Bone marrow (tissue), 2 donors: ENCODE measurements around the gene PLEKHA5.
"Not testable (repeated sequence)": the region's sequence is repeated elsewhere in the genome, so short reads cannot be mapped to it uniquely, and the experiment has no call there.

Source experiments
- DNase-seq, 2 donors: peaks; one replicate each; lab custom pipeline; 2025; lab: John Stamatoyannopoulos, UW

PLEKHA5 gene

DNA sequence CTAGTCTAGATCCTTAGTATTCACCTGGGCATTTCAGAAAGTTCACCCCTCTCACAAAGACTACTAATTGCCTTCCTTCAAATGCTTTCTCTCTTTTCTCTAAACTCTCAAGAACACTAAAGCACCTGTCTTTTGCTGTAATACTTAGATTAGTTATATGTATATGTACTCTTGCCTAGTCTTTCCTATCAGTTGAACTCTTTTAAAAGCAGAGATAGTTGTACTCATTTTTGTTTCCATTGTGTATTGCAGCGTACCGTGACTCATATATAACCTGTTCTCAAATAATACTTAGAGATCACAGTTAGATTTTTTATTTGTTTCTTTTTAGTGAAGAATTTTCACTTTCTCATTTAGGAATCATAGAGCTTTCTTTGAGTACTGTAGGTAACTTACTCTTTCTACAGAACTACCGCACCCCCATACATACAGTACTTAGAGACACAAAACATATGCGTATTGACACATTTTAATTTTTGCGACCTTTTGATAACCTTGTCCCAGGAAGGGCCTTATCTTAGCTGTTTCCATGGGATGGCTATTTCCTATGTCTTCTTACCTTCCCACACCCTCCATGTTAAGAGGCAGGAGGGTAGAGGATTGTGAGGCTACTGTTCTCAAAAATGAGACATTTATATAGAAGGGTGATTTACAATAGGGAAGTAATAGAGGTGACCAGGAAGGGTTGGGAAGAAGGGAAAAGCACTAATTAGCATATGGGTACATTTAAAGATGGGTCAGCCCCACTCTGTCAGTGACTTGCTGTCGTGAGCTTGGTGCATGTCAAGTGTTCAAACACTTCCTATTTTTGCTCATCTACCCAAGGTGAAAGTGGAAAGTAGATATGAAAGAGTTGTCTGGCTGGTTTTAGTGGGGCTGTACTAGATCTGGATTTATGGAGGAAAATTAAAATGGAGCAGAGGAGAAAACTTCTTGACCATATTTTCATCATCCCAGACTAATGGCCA lies 74.3 kb downstream of the PLEKHA5 start:
- no peak for DNase-seq

DNA sequence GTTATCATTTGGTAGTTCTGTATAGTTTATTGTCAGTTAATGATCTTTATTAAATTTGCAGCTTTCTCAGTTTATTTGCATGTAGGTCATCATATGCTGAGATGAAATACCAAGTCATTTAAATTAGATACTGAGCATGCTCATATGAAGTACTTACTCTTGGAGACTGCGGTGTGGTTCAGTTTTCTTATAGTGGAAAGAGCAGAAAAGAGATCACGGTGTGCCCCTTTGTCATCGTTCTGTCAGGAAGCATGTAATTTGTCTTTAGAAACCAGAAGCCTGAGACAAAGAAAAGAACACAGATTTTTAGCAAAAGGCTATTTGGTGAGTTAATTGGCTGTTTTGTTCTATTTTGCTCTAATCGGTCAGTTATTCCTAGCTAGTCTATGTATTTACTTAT lies 75.6 kb downstream of the PLEKHA5 start:
- no peak for DNase-seq

GRCh38 chr12:19206493-19207077 lies 77.1 kb downstream of the PLEKHA5 start:
- DNase-seq, result no peak

GRCh38 chr12:19208456-19208855 lies 78.9 kb downstream of the PLEKHA5 start:
- no peak for DNase-seq

GRCh38 chr12:19209661-19210060 lies 80.1 kb downstream of the PLEKHA5 start:
- DNase-seq, result no peak

GRCh38 chr12:19211802-19212201 lies 82.3 kb downstream of the PLEKHA5 start:
- no peak for DNase-seq

- no peak for DNase-seq
Measured at GRCh38 chr12:19212245-19212644, 82.7 kb downstream of the PLEKHA5 start.

DNA sequence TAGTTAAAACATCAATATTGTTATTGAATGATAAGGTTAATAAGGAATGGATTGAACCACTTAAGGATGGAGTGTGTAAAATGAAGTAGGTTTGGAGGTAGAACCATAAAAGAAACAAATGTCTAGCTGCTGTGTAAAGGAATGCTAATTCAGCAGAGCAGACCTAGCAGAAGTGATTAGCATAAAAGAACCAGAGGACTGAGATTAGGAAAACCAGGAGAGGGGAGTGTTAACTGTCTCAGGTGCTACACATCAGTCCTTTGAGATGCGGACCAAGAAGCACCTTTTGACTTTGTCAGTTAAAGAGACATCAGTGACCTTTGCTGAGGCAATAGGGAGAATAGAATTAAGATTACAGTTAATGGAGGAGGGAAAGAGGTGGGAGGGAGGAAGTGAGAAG lies 84.5 kb downstream of the PLEKHA5 start:
- DNase-seq, result no peak

DNA sequence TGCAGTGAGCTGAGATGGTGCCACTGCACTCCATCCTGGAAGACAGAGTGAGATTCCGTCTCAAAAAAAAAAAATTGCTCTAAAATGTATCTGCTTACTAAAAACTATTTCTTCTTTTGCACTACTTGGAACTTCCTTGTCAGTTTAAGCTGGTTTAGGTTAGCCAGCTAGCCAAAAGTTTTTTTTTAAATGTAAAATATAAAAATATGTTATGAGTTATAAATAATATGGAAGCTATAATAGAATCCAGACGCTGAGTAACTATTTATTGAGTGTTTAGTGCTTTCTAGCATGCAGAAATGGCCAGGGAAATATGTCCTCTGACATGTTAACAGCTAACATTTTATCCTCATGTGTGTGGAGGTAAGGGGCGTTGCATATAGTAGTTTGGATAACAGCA lies 85.6 kb downstream of the PLEKHA5 start:
- DNase-seq, result no peak

DNA sequence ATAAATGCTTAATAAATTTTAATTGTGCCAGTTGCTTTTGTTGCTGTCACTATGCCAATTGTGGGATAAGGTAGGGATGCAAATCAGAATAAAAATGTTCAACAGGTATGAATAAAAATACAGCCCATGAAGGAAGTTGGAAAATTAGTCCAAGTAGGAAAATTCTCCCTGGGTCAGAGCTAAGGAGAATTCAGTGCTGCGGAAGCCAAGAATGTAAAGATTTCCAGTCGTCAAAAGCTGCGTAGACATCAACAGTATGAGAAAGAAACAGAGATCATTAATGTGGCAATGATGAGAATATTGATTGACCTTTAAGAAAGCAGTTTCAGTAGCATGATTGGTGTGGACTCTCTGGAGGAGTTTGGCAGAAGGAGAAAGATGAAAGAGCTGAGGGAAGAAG lies 87.9 kb downstream of the PLEKHA5 start:
- DNase-seq, result no peak

DNA sequence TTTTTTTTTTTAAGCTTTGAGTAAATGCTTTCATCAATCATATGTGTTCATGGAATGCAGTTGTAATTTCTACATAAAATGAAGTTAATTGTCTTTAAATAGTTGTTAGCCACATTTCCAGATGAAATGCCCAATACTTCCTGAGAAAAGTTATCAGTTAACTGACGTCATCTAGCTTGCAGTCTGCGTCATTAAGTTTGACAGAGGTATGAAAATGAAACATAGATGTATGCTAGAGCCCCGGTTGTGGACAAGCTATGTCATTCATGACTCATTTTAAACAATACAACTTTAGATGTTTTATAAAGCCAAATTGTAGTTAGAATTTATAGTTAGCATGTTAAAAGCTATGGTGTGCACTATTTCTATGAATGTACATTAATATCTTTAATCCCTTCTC lies 90.7 kb downstream of the PLEKHA5 start:
- no peak for DNase-seq

DNA sequence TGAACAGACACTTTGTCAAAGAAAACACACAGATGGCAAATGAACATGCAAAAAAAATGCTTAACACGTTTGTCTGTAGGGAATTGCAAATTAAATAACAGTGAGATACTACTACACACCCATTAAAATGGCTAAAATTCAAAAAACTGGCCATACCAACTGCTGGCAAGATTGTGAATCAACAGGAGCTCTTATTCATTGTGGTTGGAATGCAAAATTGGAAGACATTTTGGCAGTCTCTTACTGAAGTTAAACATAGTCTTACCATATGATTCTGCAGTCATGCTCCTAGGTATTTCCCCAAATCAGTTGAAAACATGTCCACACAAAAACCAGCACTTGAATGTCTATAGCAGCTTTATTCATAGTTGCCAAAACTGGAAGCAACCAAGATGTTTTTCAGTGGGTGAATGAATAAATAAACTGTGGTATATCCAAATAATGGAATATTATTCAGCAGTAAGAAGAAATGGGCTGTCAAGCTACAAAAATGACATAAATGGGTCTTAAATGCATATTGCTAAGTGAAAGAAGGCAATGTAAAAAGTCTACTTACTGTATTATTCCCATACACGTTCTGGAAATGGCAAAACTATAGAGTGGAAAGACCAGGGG lies 91.4 kb downstream of the PLEKHA5 start:
- no peak for DNase-seq

GRCh38 chr12:19222558-19222957 lies 93.0 kb downstream of the PLEKHA5 start:
- DNase-seq, result no peak

DNA sequence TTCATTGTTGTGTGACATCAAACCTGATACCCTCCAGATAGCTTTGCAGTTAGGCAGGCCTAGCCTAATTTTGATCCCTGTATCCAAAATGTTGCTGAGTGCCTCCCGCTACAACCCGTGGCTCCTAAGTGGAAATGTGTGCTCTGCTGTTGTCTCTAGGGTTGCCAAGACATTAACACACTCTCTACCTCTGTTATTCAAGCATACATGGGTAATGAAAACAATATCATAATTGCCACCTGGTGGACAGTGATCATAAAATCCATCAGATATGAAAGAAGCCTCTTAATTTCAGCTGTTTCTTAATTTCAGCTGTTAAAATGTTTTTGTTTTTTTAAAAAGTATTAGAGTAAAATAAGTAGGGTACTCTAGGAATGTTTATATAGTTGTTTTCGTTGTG lies 93.5 kb downstream of the PLEKHA5 start:
- no peak for DNase-seq

DNA sequence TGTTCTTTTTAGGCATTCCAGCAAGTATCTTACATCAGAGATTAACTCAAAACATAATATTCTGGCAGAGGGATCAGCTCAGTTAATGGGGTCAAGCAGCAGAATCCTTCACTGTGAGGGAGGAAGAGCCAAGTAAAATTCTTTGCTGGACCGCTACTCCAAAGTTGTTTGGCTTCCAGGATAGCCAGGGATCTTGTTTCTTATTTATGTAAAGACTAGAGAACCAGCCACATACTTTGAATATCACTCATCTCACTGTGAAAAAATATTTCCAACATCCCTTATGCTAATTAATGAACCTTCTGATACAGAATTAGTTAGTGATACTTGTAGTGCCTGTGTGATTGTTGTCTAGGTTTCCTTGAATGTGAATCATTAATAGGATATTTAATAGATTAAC lies 94.2 kb downstream of the PLEKHA5 start:
- DNase-seq, result no peak

DNA sequence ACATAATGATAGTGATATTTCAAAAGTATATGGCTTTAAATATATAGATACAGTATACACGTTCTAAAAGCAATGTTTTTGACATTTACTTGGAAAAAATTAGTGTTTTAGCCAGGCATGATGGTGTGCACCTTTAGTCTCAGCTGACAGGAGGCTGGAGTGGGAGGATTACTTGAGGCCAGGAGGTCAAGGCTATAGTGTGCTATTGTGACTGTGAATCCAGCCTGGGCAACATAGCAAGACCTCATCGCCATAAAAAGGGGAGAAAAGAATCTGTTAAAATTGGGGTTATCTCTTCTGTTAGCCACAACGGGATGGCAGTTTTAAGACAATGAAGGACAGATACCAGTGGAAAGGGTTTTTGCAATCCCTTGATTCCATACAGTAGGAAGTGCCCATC lies 95.2 kb downstream of the PLEKHA5 start:
- no peak for DNase-seq

DNA sequence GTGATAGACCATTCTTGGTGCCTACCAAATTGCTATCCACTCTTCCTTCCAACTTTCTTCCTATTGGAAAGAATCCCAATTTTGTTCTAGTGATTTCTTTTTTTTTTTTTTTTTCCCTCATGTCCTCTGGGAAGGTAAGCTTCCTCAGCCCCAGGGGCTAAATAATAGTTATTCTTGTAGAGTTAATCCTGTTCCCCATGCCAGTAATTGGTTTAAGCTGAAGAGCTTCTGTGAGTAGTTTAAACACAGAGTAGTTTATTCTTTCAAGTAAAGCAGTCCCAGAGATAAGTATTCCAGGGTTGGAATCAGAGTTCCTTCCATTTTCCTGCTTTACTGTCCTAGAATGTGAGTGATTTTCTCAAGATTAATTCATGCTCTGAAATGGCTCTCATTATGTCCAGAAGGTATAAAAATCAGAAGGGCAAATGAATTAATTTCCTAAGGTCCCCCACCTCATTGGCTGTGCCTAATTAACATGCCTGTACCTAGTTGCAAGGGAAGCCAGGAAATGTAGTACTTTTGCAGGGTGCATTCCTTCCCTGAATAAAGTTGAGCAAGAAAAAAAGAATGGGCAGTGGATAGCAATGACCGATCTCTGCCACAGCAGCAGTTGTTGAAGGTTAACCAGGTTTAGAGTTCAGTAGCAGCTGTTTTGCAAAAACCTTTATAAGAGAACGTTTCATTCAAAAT lies 97.8 kb downstream of the PLEKHA5 start:
- DNase-seq, result no peak

GRCh38 chr12:19227880-19228210 lies 98.3 kb downstream of the PLEKHA5 start:
- DNase-seq, result no peak

GRCh38 chr12:19229021-19229420 lies 99.5 kb downstream of the PLEKHA5 start:
- not testable (repeated sequence) for DNase-seq

DNA sequence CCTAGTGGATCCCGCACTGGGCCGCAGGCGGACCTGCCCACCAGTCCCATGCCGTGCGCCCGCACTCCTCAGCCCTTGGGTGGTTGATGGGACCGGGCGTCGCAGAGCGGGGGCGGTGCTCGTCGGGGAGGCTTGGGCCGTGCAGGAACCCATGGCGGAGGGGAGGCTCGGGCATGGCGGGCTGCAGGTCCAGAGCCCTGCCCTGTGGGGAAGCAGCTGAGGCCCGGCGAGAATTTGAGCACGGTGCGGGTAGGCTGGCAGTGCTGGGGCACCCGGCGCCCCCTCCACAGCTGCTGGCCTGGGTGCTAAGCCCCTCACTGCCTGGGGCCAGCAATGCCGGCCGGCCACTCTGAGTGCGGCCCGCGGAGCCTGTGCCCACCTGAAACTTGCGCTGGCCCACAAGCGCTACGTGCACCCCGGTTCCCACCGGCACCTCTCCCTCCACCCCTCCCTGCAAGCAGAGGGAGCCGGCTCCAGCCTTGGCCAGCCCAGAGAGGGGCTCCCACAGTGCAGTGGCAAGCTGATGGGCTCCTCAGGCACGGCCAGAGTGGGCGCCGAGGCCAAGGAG lies 100.8 kb downstream of the PLEKHA5 start:
- DNase-seq, result no peak

GRCh38 chr12:19230896-19231295 lies 101.4 kb downstream of the PLEKHA5 start:
- DNase-seq, result no peak

- no peak for DNase-seq
Measured at GRCh38 chr12:19234171-19234704, 104.7 kb downstream of the PLEKHA5 start.
